Stomach (tissue), 9 donors: Measurements from ENCODE around the gene RWDD2A. TPM values are rescaled to one million over a fixed set of nuclear protein-coding genes. Genes with fewer than 3 reads are reported as not detected.

Source experiments
- DNase-seq, 2 donors: peaks; one replicate each; pipeline versions ENCODE4 v3.0.0 to v3.0.0-alpha.2; 2013 to 2019
- H3K27ac ChIP-seq, 5 donors: fragments of 200-600 bp in 4 of 5; sonication (generic) in 4 of 5; one replicate each; pipeline ENCODE4 v1.5.1; 2013 to 2019; ENCODE audit warnings: mild to moderate bottlenecking in 1 of 5, moderate library complexity in 1 of 5
- H3K27me3 ChIP-seq, 3 donors: fragments of 200-600 bp; sonication (generic); one replicate each; pipeline ENCODE4 v1.5.1; 2017 to 2019; ENCODE audit warnings: mixed run types in 1 of 3
- H3K36me3 ChIP-seq, 4 donors: fragments of 200-600 bp; sonication (generic); 1 replicate in 3 of 4; 2 replicates in 1 of 4; pipeline ENCODE4 v1.5.1; 2016 to 2019
- H3K4me1 ChIP-seq, 4 donors: fragments of 200-600 bp; sonication (generic); one replicate each; pipeline ENCODE4 v1.5.1; 2016 to 2019
- H3K4me3 ChIP-seq, 4 donors: fragments of 200-600 bp; sonication (generic) in 3 of 4; one replicate each; pipeline ENCODE4 v1.5.1; 2016 to 2019; ENCODE audit warnings: mild to moderate bottlenecking in 1 of 4
- H3K9me3 ChIP-seq, 4 donors: fragments of 200-600 bp; sonication (generic); one replicate each; pipeline ENCODE4 v1.5.1; 2016 to 2019
- CTCF ChIP-seq, 7 experiments: fragments of 450-650 bp in 4 of 7; fragments of 200-600 bp in 3 of 7; sonication (generic) in 3 of 7; IDR thresholded peaks; one replicate each; pipeline ENCODE4 v1.5.1; 2016 to 2019; ENCODE audit warnings: antibody characterized with exemption in 7 of 7, control low read depth in 2 of 7, mild to moderate bottlenecking in 1 of 7
- EP300 ChIP-seq: sonication (generic); formaldehyde crosslinking; IDR thresholded peaks from one replicate; pipeline ENCODE4 v1.6.1; 2017; ENCODE audit warnings: antibody characterized with exemption
- POLR2A ChIP-seq, 4 donors: fragments of 450-650 bp; IDR thresholded peaks; one replicate each; pipeline ENCODE4 v1.6.1; 2016; ENCODE audit warnings: antibody characterized with exemption in 4 of 4, control low read depth in 2 of 4, mild to moderate bottlenecking in 1 of 4, moderate library complexity in 1 of 4
- POLR2AphosphoS5 ChIP-seq, 3 donors: sonication (generic); formaldehyde crosslinking; IDR thresholded peaks; one replicate each; pipeline ENCODE4 v1.6.1; 2016; ENCODE audit warnings: antibody characterized with exemption in 3 of 3
- WGBS, 5 donors: extraction: QIAGEN DNeasy Blood & Tissue Kit in 3 of 5; methylation state at CpG; one replicate each; pipeline versions ENCODE4 v1.1.5 to v1.1.7; 2013 to 2018; 5-methylcytosine and 5-hydroxymethylcytosine counted together
- intact Hi-C: fragments of 100-400 bp; cut with DNase I; formaldehyde crosslinking; loops from one replicate; pipeline ENCODE4 v1.15.1; 2023; ENCODE audit warnings: low total_unique reads
- polyA plus RNA-seq, 3 donors: library from polyadenylated mRNA; stranded (reverse); fragments of 200-250 nt; gene quantifications; one replicate each; pipeline ENCODE4 v1.2.3, GENCODE V29; 2013
- total RNA-seq, 5 donors: library from RNA; depleted of rRNA; stranded (reverse); fragments of >200 nt; gene quantifications; one replicate each; pipeline versions ENCODE4 v1.1.0 to v1.2.3, GENCODE V29; 2014 to 2016
- donor health status: healthy with polysubstance abuse.
- donor health status: Bipolar disorder and iron deficiency.
- donor health status: healthy.

RWDD2A gene
- total and polyA plus RNA-seq, 8 donors: 0.58 to 18.7 (median 2.1) TPM

GRCh38 chr6:83192456-83192855, 701 bp upstream of the RWDD2A start:
- WGBS, 5 donors: 0 to 2% (median 1%) methylated on average over 4 of the region's 4 CpGs
- intact Hi-C loops: no loop called here
- peak overlapping the region; percentile 88 to 92 (median 91) for H3K27ac ChIP-seq
- peaks cover 2 to 36% (median 33%) of the 10 kb centered on the region in 4 donors for H3K36me3 ChIP-seq
- H3K9me3 ChIP-seq: no peaks in the 10 kb centered on the region
- H3K4me1 ChIP-seq: peaks cover 3 to 58% (median 37%) of the 10 kb centered on the region in 4 donors
- TF ChIP-seq POLR2A (IDR thresholded peaks at IDR 0.05) (no peak), EP300 (no peak), POLR2AphosphoS5 (IDR thresholded peaks at IDR 0.05) (no peak), CTCF (IDR thresholded peaks at IDR 0.05) (no peak)
- H3K4me3 ChIP-seq: peak overlapping the region; percentile 87 to 98 (median 93)
- no peaks in the 10 kb centered on the region for H3K27me3 ChIP-seq
- no peak for DNase-seq

- intact Hi-C loops: no loop called here
- peaks cover 0 to 28% (median 24%) of the 10 kb centered on the region in 4 donors for H3K36me3 ChIP-seq
- TF ChIP-seq POLR2A (IDR thresholded peaks at IDR 0.05) (no peak), POLR2AphosphoS5 (IDR thresholded peaks at IDR 0.05) (no peak), CTCF (IDR thresholded peaks at IDR 0.05) (no peak), EP300 (no peak)
- WGBS, 5 donors: 3 to 13% (median 4%) methylated on average over 12 to 44 of the region's 44 CpGs
- peak; percentile 51 to 74 for DNase-seq
- peaks cover 3 to 73% (median 35%) of the 10 kb centered on the region in 4 donors for H3K4me1 ChIP-seq
- H3K27me3 ChIP-seq: no peaks in the 10 kb centered on the region
- peak overlapping the region; percentile 87 to 98 (median 93) for H3K4me3 ChIP-seq
- H3K9me3 ChIP-seq: no peaks in the 10 kb centered on the region
- H3K27ac ChIP-seq: peak overlapping the region; percentile 88 to 92 (median 91)
Observed at GRCh38 chr6:83193747-83194566, 800 bp downstream of the RWDD2A start.

- no peaks in the 10 kb centered on the region for H3K9me3 ChIP-seq
- peak overlapping the region in 1 of 5 donors; percentile 29 for H3K27ac ChIP-seq
- H3K36me3 ChIP-seq: peaks cover 0 to 22% (median 20%) of the 10 kb centered on the region in 4 donors
- H3K4me3 ChIP-seq: no peak overlapping the region
- DNase-seq: no peak
- 71 to 90% (median 83%) methylated on average over 4 of the region's 4 CpGs for WGBS, 5 donors
- no peaks in the 10 kb centered on the region for H3K27me3 ChIP-seq
- peaks cover 0 to 66% (median 16%) of the 10 kb centered on the region in 4 donors for H3K4me1 ChIP-seq
- intact Hi-C loops: no loop called here
- TF ChIP-seq POLR2A (IDR thresholded peaks at IDR 0.05): no peak
- TF ChIP-seq POLR2AphosphoS5 (IDR thresholded peaks at IDR 0.05): no peak
- no peak for TF ChIP-seq CTCF (IDR thresholded peaks at IDR 0.05)
- no peak for TF ChIP-seq EP300
Observed at GRCh38 chr6:83198486-83199172, 5.5 kb downstream of the RWDD2A start.

GRCh38 chr6:83199173-83199862, 6.2 kb downstream of the RWDD2A start:
- no peaks in the 10 kb centered on the region for H3K9me3 ChIP-seq
- H3K4me3 ChIP-seq: no peak overlapping the region
- H3K27ac ChIP-seq: peak overlapping the region in 1 of 5 donors; percentile 29
- 70 to 82% (median 76%) methylated on average over 5 of the region's 5 CpGs for WGBS, 5 donors
- DNase-seq: no peak
- peaks cover 0 to 60% (median 11%) of the 10 kb centered on the region in 4 donors for H3K4me1 ChIP-seq
- H3K27me3 ChIP-seq: no peaks in the 10 kb centered on the region
- TF ChIP-seq POLR2A (IDR thresholded peaks at IDR 0.05) (no peak), EP300 (no peak), CTCF (IDR thresholded peaks at IDR 0.05) (no peak), POLR2AphosphoS5 (IDR thresholded peaks at IDR 0.05) (no peak)
- intact Hi-C loops: no loop called here
- peaks cover 0 to 22% (median 20%) of the 10 kb centered on the region in 4 donors for H3K36me3 ChIP-seq
